GM12878 (cell line): ENCODE results near the gene ME3. TPM values are rescaled to one million over a fixed set of nuclear protein-coding genes. Genes with fewer than 3 reads are reported as not detected.

Experiments used
- ATAC-seq: fragments of 200-7000 bp; cut with Tn5 transposase; 3 replicates; pipeline ENCODE4 v1.9.1; 2020; ENCODE audit warnings: mild to moderate bottlenecking, moderate library complexity
- BruUV-seq: library from RNA; stranded (reverse); fragments of 400-500 nt; replicated peaks from 2 replicates; lab custom pipeline; 2021; lab: Mats Ljungman, UMichigan
- CTCF ChIA-PET: fragments of 300-600 bp; sonication (Branson Sonifier 250); formaldehyde crosslinking; extraction: SDS; loops from one replicate; lab custom pipeline; 2021; ENCODE audit warnings: inconsistent platforms; lab: Yijun Ruan, JAX
- POLR2A ChIA-PET: fragments of 350-600 bp; formaldehyde crosslinking; extraction: SDS; loops from one replicate; lab custom pipeline; 2021; ENCODE audit warnings: inconsistent platforms; lab: Charles Lee
- RAD21 ChIA-PET: fragments of 300-600 bp; sonication (Branson Sonifier 250); formaldehyde crosslinking; loops from one replicate; lab custom pipeline; 2023; ENCODE audit warnings: antibody characterized with exemption; ENCODE audit not compliant: unreplicated experiment; lab: Charles Lee
- SMC1A ChIA-PET: fragments of 300-600 bp; sonication (Branson Sonifier 250); formaldehyde crosslinking; loops from one replicate; lab custom pipeline; 2023; ENCODE audit not compliant: unreplicated experiment, uncharacterized antibody; lab: Charles Lee
- DNase-seq: peaks from one replicate; pipeline ENCODE4 v3.0.0-alpha.2; 2011; ENCODE audit warnings: low read depth, low spot score
- FAIRE-seq: peaks from 3 replicates; lab custom pipeline; 2011; peaks lifted over from hg19 to GRCh38; lab: Jason Lieb, UNC
- H2AFZ ChIP-seq: 2 replicates; pipeline ENCODE4 v1.6.0; 2011; ENCODE audit warnings: low read depth, low read length, control low read depth; ENCODE audit not compliant: control insufficient read depth
- H3K27ac ChIP-seq: 2 replicates; pipeline ENCODE4 v1.5.1; 2011; ENCODE audit warnings: control low read depth; ENCODE audit not compliant: control insufficient read depth, insufficient read depth
- H3K27me3 ChIP-seq, 2 experiments: replicated peaks in 1 of 2; 2 replicates each; pipeline versions ENCODE4 v1.6.0 to v1.6.1; 2011; ENCODE audit warnings: low read length in 1 of 2; ENCODE audit not compliant: control insufficient read depth in 2 of 2, insufficient read depth in 2 of 2
- H3K36me3 ChIP-seq, 2 experiments: 2 replicates each; pipeline ENCODE4 v1.5.1; 2011; ENCODE audit warnings: low read length in 1 of 2; ENCODE audit not compliant: control insufficient read depth in 2 of 2, insufficient read depth in 2 of 2
- H3K4me1 ChIP-seq: 2 replicates; pipeline ENCODE4 v1.6.1; 2011; ENCODE audit warnings: mild to moderate bottlenecking, low read length, moderate library complexity, mixed read lengths; ENCODE audit not compliant: control insufficient read depth, insufficient read depth
- H3K4me2 ChIP-seq: 2 replicates; pipeline ENCODE4 v1.6.0; 2011; ENCODE audit warnings: control low read depth; ENCODE audit not compliant: control insufficient read depth, insufficient read depth
- H3K4me3 ChIP-seq: fragments of 200-600 bp; sonication (generic); 2 replicates; pipeline ENCODE4 v1.5.1; 2016
- H3K79me2 ChIP-seq: 2 replicates; pipeline ENCODE4 v1.6.0; 2011; ENCODE audit warnings: low read length; ENCODE audit not compliant: control insufficient read depth, insufficient read depth
- H3K9ac ChIP-seq: 2 replicates; pipeline ENCODE4 v1.8.0; 2011; ENCODE audit warnings: low read length, control low read depth, mixed read lengths; ENCODE audit not compliant: control insufficient read depth, insufficient read depth
- H3K9me3 ChIP-seq: replicated peaks from 3 replicates; pipeline ENCODE4 v1.5.1; 2011; ENCODE audit warnings: mild to moderate bottlenecking, low read length; ENCODE audit not compliant: control insufficient read depth, insufficient read depth
- H4K20me1 ChIP-seq: 2 replicates; pipeline ENCODE4 v1.6.0; 2011; ENCODE audit not compliant: control insufficient read depth, insufficient read depth
- BACH1 ChIP-seq: fragments of 450-650 bp; IDR thresholded peaks from 2 replicates; pipeline ENCODE4 v1.6.1; 2017; ENCODE audit warnings: mild to moderate bottlenecking, borderline replicate concordance
- BCL3 ChIP-seq: IDR thresholded peaks from 2 replicates; pipeline ENCODE4 v1.6.1; 2011; ENCODE audit warnings: borderline replicate concordance, low read depth, mild to moderate bottlenecking, moderate library complexity, low read length; ENCODE audit not compliant: insufficient read depth, poor library complexity, severe bottlenecking
- BMI1 ChIP-seq: fragments of 450-650 bp; IDR thresholded peaks from 2 replicates; pipeline ENCODE4 v1.6.1; 2016; ENCODE audit warnings: mild to moderate bottlenecking, moderate library complexity, borderline replicate concordance
- E2F8 ChIP-seq: fragments of 450-650 bp; IDR thresholded peaks from 2 replicates; pipeline ENCODE4 v1.6.1; 2018; ENCODE audit warnings: mild to moderate bottlenecking, low read depth, moderate library complexity; ENCODE audit not compliant: partially characterized antibody
- EZH2 ChIP-seq: IDR thresholded peaks from 2 replicates; pipeline ENCODE4 v1.6.1; 2012; ENCODE audit warnings: low read depth, mild to moderate bottlenecking, control low read depth, inconsistent platforms, low read length, borderline replicate concordance; ENCODE audit not compliant: control insufficient read depth
- GATAD2B ChIP-seq: fragments of 450-650 bp; conservative IDR thresholded peaks from 2 replicates; pipeline ENCODE4 v1.6.1; 2017; ENCODE audit warnings: low read depth, mild to moderate bottlenecking, moderate library complexity
- HDAC6 ChIP-seq: fragments of 200-600 bp; sonication (generic); IDR thresholded peaks from one replicate; pipeline ENCODE4 v1.8.0; 2017; ENCODE audit warnings: antibody characterized with exemption; ENCODE audit not compliant: unreplicated experiment
- KAT2A ChIP-seq: conservative IDR thresholded peaks from 2 replicates; pipeline ENCODE4 v1.6.1; 2011; ENCODE audit warnings: low read depth, low read length; ENCODE audit not compliant: control insufficient read depth
- NFXL1 ChIP-seq: fragments of 450-650 bp; IDR thresholded peaks from 2 replicates; pipeline ENCODE4 v1.6.1; 2017; ENCODE audit warnings: antibody characterized with exemption, mild to moderate bottlenecking, borderline replicate concordance
- POLR2A ChIP-seq: IDR thresholded peaks from 2 replicates; pipeline ENCODE4 v1.6.1; 2011; ENCODE audit warnings: low read depth, mild to moderate bottlenecking, low read length
- RCOR1 ChIP-seq: conservative IDR thresholded peaks from 2 replicates; pipeline ENCODE4 v1.6.1; 2012; ENCODE audit warnings: low read depth, low read length, improper control_type of control experiment
- RELA ChIP-seq: fragments of 450-650 bp; IDR thresholded peaks from 2 replicates; pipeline ENCODE4 v1.8.0; 2014; ENCODE audit warnings: borderline replicate concordance; ENCODE audit not compliant: partially characterized antibody
- RELB ChIP-seq: fragments of 450-650 bp; IDR thresholded peaks from 2 replicates; pipeline ENCODE4 v1.6.1; 2017; ENCODE audit warnings: low read depth, mild to moderate bottlenecking, moderate library complexity
- SMAD5 ChIP-seq: IDR thresholded peaks from 2 replicates; pipeline ENCODE4 v1.6.1; 2016; ENCODE audit warnings: antibody characterized with exemption, low read depth
- SP1 ChIP-seq: IDR thresholded peaks from one replicate; pipeline ENCODE4 v1.6.1; 2011; ENCODE audit warnings: low read depth, low read length
- TAF1 ChIP-seq: IDR thresholded peaks from 2 replicates; pipeline ENCODE4 v1.6.1; 2011; ENCODE audit warnings: mild to moderate bottlenecking, low read depth, low read length, borderline replicate concordance
- ZNF207 ChIP-seq: fragments of 450-650 bp; IDR thresholded peaks from 2 replicates; pipeline ENCODE4 v1.6.1; 2014; ENCODE audit warnings: antibody characterized with exemption, mild to moderate bottlenecking, borderline replicate concordance
- ZNF217 ChIP-seq: fragments of 450-650 bp; IDR thresholded peaks from 2 replicates; pipeline ENCODE4 v1.6.1; 2017; ENCODE audit warnings: antibody characterized with exemption, mild to moderate bottlenecking
- WGBS: methylation state at CpG from one replicate; pipeline ENCODE4 v1.1.6; 2016; ENCODE audit warnings: low lambda C conversion rate; ENCODE audit not compliant: insufficient replicate concordance, insufficient coverage; ENCODE audit errors: missing lambda C conversion rate; 5-methylcytosine and 5-hydroxymethylcytosine counted together
- in situ Hi-C: fragments of 300-500 bp; cut with MboI; formaldehyde crosslinking; loops from 9 replicates; pipeline ENCODE4 v1.14.3; 2018; ENCODE audit warnings: mixed read lengths
- intact Hi-C: fragments of 100-400 bp; cut with micrococcal nuclease; formaldehyde crosslinking; loops from one replicate; pipeline ENCODE4 v1.14.2; 2022; ENCODE audit not compliant: unreplicated experiment
- polyA plus RNA-seq, 11 experiments: library from polyadenylated mRNA; depleted of rRNA in 4 of 11; unstranded in 6 of 11; stranded (reverse) in 5 of 11; fragments of >200 nt; fragmentation: Nextera tagmentation in 4 of 11; fragmentation: Illumina TruSeq in 1 of 11; extraction: Ambion mirVana in 4 of 11; extraction: Trizol in 1 of 11; gene quantifications; 1 replicate in 1 of 11; 2 replicates in 10 of 11; pipeline versions ENCODE4 v1.2.1 to v1.2.3, GENCODE V29; 2011 to 2016; ENCODE audit warnings: inconsistent platforms in 2 of 11, missing spikeins in 2 of 11, low read depth in 1 of 11
- total RNA-seq, 4 experiments: library from RNA; depleted of rRNA in 3 of 4; stranded (reverse); fragments of >200 nt in 3 of 4; fragmentation: Illumina TruSeq in 1 of 4; extraction: Trizol in 1 of 4; gene quantifications; 2 replicates each; pipeline versions ENCODE4 v1.2.1 to v1.2.3, GENCODE V29; 2013 to 2021

Gene ME3
- total and polyA plus RNA-seq, 10 of the 15 experiments (the other 5 are each of a cell fraction or from before 2014, with no cell fraction given), result 0.06 to 0.40 (median 0.19) TPM; not detected in 2

- no peak for ATAC-seq
- 0% methylated on average over 2 of the region's 2 CpGs for WGBS
- DNase-seq, result no peak
- H2AFZ ChIP-seq, result no peak overlapping the region
- CTCF ChIA-PET, result interaction anchor here (0.5 to 1.5 kb wide), 2 partner anchors 10 to 79 kb away, joined by 4 to 5 read pairs; no protein-coding TSS in a partner anchor
- POLR2A ChIA-PET, result no interaction called here
- H3K79me2 ChIP-seq, result no peaks in the 10 kb centered on the region
- in situ Hi-C loops, result no loop called here
- intact Hi-C loops, result no loop called here
- no peaks in the 10 kb centered on the region for H3K4me1 ChIP-seq
- SMC1A ChIA-PET, result interaction anchor here (1.1 kb wide), 1 partner anchor 42 kb away, joined by 3 read pairs; no protein-coding TSS in a partner anchor
- no peak overlapping the region for H3K4me2 ChIP-seq
- H3K27ac ChIP-seq, result no peak overlapping the region
- no peaks in the 10 kb centered on the region for H3K9me3 ChIP-seq
- H3K9ac ChIP-seq, result no peak overlapping the region
- FAIRE-seq, result no peak
- H3K36me3 ChIP-seq, result no peaks in the 10 kb centered on the region
- no TSS peak for BruUV-seq
- H3K4me3 ChIP-seq, result no peak overlapping the region
- RAD21 ChIA-PET, result no interaction called here
- no peaks in the 10 kb centered on the region for H4K20me1 ChIP-seq
- no peaks in the 10 kb centered on the region for H3K27me3 ChIP-seq
- TF ChIP-seq RELA, result no peak
- no peak for TF ChIP-seq ZNF207
- no peak for TF ChIP-seq E2F8
- no peak for TF ChIP-seq ZNF217
- no peak for TF ChIP-seq SMAD5
- TF ChIP-seq BACH1, result no peak
- TF ChIP-seq BCL3, result no peak
- no peak for TF ChIP-seq RCOR1
- no peak for TF ChIP-seq RELB
- no peak for TF ChIP-seq KAT2A
- no peak for TF ChIP-seq GATAD2B
- TF ChIP-seq NFXL1, result no peak
- TF ChIP-seq SP1, result no peak
- no peak for TF ChIP-seq HDAC6
- TF ChIP-seq POLR2A, result no peak
- TF ChIP-seq EZH2, result no peak
- no peak for TF ChIP-seq TAF1
- TF ChIP-seq BMI1, result no peak
Observed at GRCh38 chr11:86565801-86566312, 106.6 kb downstream of the ME3 start.
